H1 (cell line): ENCODE measurements around the gene TFF2. TPM values are rescaled to one million over a fixed set of nuclear protein-coding genes. Genes with fewer than 3 reads are reported as not detected.

Source experiments
- CTCF ChIA-PET: fragments of 300-600 bp; sonication (Branson Sonifier 250); formaldehyde crosslinking; loops from one replicate; lab custom pipeline; 2021; ENCODE audit not compliant: partially characterized antibody; lab: Charles Lee
- POLR2A ChIA-PET: fragments of 300-600 bp; sonication (Branson Sonifier 250); formaldehyde crosslinking; loops from one replicate; lab custom pipeline; 2021; ENCODE audit warnings: inconsistent platforms; ENCODE audit not compliant: partially characterized antibody; lab: Charles Lee
- DNase-seq, 2 experiments: peaks; one replicate each; pipeline versions ENCODE4 v3.0.0 to v3.0.0-alpha.2; 2010 to 2022; ENCODE audit warnings: low spot score in 2 of 2, low read depth in 1 of 2, mixed read lengths in 1 of 2
- FAIRE-seq: peaks from 2 replicates; lab custom pipeline; 2011; peaks lifted over from hg19 to GRCh38; lab: Jason Lieb, UNC
- H2AFZ ChIP-seq: 2 replicates; pipeline ENCODE4 v1.8.1; 2012; ENCODE audit warnings: low read length, inconsistent platforms
- H2AK5ac ChIP-seq: 2 replicates; pipeline ENCODE4 v1.6.1; 2013; ENCODE audit warnings: low read depth, low read length
- H2BK120ac ChIP-seq: replicated peaks from 2 replicates; pipeline ENCODE3; 2013; ENCODE audit warnings: low read depth, low read length, inconsistent platforms
- H2BK12ac ChIP-seq: 2 replicates; pipeline ENCODE4 v1.6.1; 2013; ENCODE audit warnings: low read depth, low read length
- H2BK15ac ChIP-seq: 2 replicates; pipeline ENCODE4 v1.6.1; 2013; ENCODE audit warnings: low read length
- H2BK20ac ChIP-seq: 2 replicates; pipeline ENCODE4 v1.6.1; 2013; ENCODE audit warnings: low read length
- H2BK5ac ChIP-seq: 2 replicates; pipeline ENCODE4 v1.6.1; 2013; ENCODE audit warnings: low read depth, low read length
- H3K14ac ChIP-seq: 2 replicates; pipeline ENCODE4 v1.6.1; 2013; ENCODE audit warnings: inconsistent platforms; ENCODE audit not compliant: insufficient read length
- H3K18ac ChIP-seq: 2 replicates; pipeline ENCODE4 v1.6.1; 2013; ENCODE audit warnings: low read length; ENCODE audit errors: extremely low read depth
- H3K23ac ChIP-seq: 2 replicates; pipeline ENCODE4 v1.6.1; 2013; ENCODE audit warnings: inconsistent platforms; ENCODE audit not compliant: insufficient read length
- H3K23me2 ChIP-seq: 2 replicates; pipeline ENCODE4 v1.6.1; 2013; ENCODE audit warnings: low read depth, low read length
- H3K27ac ChIP-seq: 2 replicates; pipeline ENCODE4 v1.6.1; 2011; ENCODE audit warnings: low read depth, low read length, inconsistent platforms
- H3K27me3 ChIP-seq, 4 experiments: replicated peaks in 1 of 4; 1 replicate in 1 of 4; 2 replicates in 3 of 4; pipeline versions ENCODE4 v1.6.1 to v1.8.1; 2011 to 2013; ENCODE audit warnings: low read length in 3 of 4, mild to moderate bottlenecking in 3 of 4, inconsistent platforms in 2 of 4, mixed read lengths in 2 of 4, moderate library complexity in 1 of 4; ENCODE audit not compliant: control insufficient read depth in 3 of 4, insufficient read depth in 3 of 4; ENCODE audit errors: extremely low read depth in 1 of 4
- H3K36me3 ChIP-seq, 4 experiments: 2 replicates each; pipeline versions ENCODE4 v1.6.1 to v1.8.1; 2011 to 2013; ENCODE audit warnings: mild to moderate bottlenecking in 4 of 4, low read length in 3 of 4, moderate library complexity in 2 of 4, control low read depth in 1 of 4, inconsistent platforms in 1 of 4; ENCODE audit not compliant: insufficient read depth in 4 of 4, control insufficient read depth in 2 of 4
- H3K4ac ChIP-seq: replicated peaks from 2 replicates; pipeline ENCODE3; 2013; ENCODE audit warnings: low read length, low read depth, mixed read lengths, inconsistent platforms; ENCODE audit not compliant: insufficient read length
- H3K4me1 ChIP-seq, 4 experiments: replicated peaks in 1 of 4; 1 replicate in 1 of 4; 2 replicates in 3 of 4; pipeline versions ENCODE4 v1.6.1 to v1.8.1; 2011 to 2013; ENCODE audit warnings: low read length in 3 of 4, inconsistent platforms in 2 of 4, mixed read lengths in 1 of 4; ENCODE audit not compliant: insufficient read depth in 4 of 4, control insufficient read depth in 3 of 4
- H3K4me2 ChIP-seq, 2 experiments: 2 replicates each; pipeline versions ENCODE4 v1.6.1 to v1.8.1; 2011 to 2013; ENCODE audit warnings: low read depth in 2 of 2, low read length in 2 of 2, control low read depth in 1 of 2, inconsistent platforms in 1 of 2, mild to moderate bottlenecking in 1 of 2; ENCODE audit not compliant: insufficient read depth in 1 of 2
- H3K4me3 ChIP-seq, 4 experiments: fragments of 200-600, 300-600 bp in 1 of 4; sonication (generic), shearing (Covaris generic), sonication (Bioruptor Twin) in 1 of 4; 2 replicates each; pipeline versions ENCODE4 v1.5.1 to v1.8.1; 2011 to 2016; ENCODE audit warnings: low read length in 4 of 4, low read depth in 3 of 4, control low read depth in 2 of 4, inconsistent platforms in 2 of 4, mild to moderate bottlenecking in 2 of 4, mixed read lengths in 1 of 4, moderate library complexity in 1 of 4; ENCODE audit not compliant: insufficient read depth in 2 of 4; ENCODE audit errors: extremely low read depth in 1 of 4
- H3K56ac ChIP-seq: replicated peaks from 2 replicates; pipeline ENCODE3; 2013; ENCODE audit warnings: low read depth, mild to moderate bottlenecking, mixed read lengths, low read length, inconsistent platforms; ENCODE audit not compliant: insufficient read length
- H3K79me1 ChIP-seq: 2 replicates; pipeline ENCODE4 v1.6.1; 2013; ENCODE audit warnings: low read depth, low read length, control low read depth
- H3K79me2 ChIP-seq, 2 experiments: 2 replicates each; pipeline versions ENCODE4 v1.6.1 to v1.8.1; 2012 to 2013; ENCODE audit warnings: low read length in 2 of 2, mild to moderate bottlenecking in 2 of 2, inconsistent platforms in 1 of 2; ENCODE audit not compliant: insufficient read depth in 2 of 2, control insufficient read depth in 1 of 2
- H3K9ac ChIP-seq, 4 experiments: replicated peaks in 1 of 4; 1 replicate in 1 of 4; 2 replicates in 3 of 4; pipeline versions ENCODE4 v1.6.1 to v1.8.1; 2011 to 2013; ENCODE audit warnings: low read depth in 3 of 4, low read length in 3 of 4, control low read depth in 2 of 4, mild to moderate bottlenecking in 2 of 4, moderate library complexity in 2 of 4, inconsistent platforms in 1 of 4; ENCODE audit errors: extremely low read depth in 1 of 4
- H3K9me3 ChIP-seq, 2 experiments: 2 replicates each; pipeline versions ENCODE4 v1.6.1 to v1.8.1; 2012 to 2013; ENCODE audit warnings: mild to moderate bottlenecking in 2 of 2, moderate library complexity in 2 of 2, control low read depth in 1 of 2, inconsistent platforms in 1 of 2, low read depth in 1 of 2, low read length in 1 of 2, mixed read lengths in 1 of 2; ENCODE audit not compliant: insufficient read depth in 2 of 2
- H4K20me1 ChIP-seq, 2 experiments: replicated peaks in 1 of 2; 2 replicates each; pipeline versions ENCODE3 to v1.8.1; 2011 to 2013; ENCODE audit warnings: inconsistent platforms in 2 of 2, low read length in 2 of 2, mild to moderate bottlenecking in 1 of 2; ENCODE audit not compliant: insufficient read depth in 2 of 2, control insufficient read depth in 1 of 2
- H4K5ac ChIP-seq: 2 replicates; pipeline ENCODE4 v1.6.1; 2013; ENCODE audit warnings: low read length, low read depth, mixed read lengths, inconsistent platforms; ENCODE audit not compliant: insufficient read length
- H4K8ac ChIP-seq: 2 replicates; pipeline ENCODE4 v1.8.0; 2013; ENCODE audit warnings: mild to moderate bottlenecking, moderate library complexity, low read length, inconsistent platforms; ENCODE audit not compliant: insufficient read depth; ENCODE audit errors: extremely low read depth
- H4K91ac ChIP-seq: replicated peaks from 2 replicates; pipeline ENCODE3; 2013; ENCODE audit warnings: low read length, mixed read lengths, inconsistent platforms; ENCODE audit not compliant: insufficient read length
- ATF2 ChIP-seq: IDR thresholded peaks from 2 replicates; pipeline ENCODE4 v1.6.1; 2012; ENCODE audit warnings: low read length, inconsistent platforms
- ATF3 ChIP-seq: IDR thresholded peaks from 2 replicates; pipeline ENCODE4 v1.6.1; 2011; ENCODE audit warnings: low read depth, mild to moderate bottlenecking, low read length; ENCODE audit not compliant: insufficient read depth
- BRCA1 ChIP-seq: IDR thresholded peaks from 2 replicates; pipeline ENCODE4 v1.6.1; 2012; ENCODE audit warnings: low read depth, low read length, improper control_type of control experiment
- CEBPB ChIP-seq: IDR thresholded peaks from 2 replicates; pipeline ENCODE4 v1.6.1; 2012; ENCODE audit warnings: low read depth, low read length
- EGR1 ChIP-seq: IDR thresholded peaks from 2 replicates; pipeline ENCODE4 v1.6.1; 2011; ENCODE audit warnings: low read depth, low read length, borderline replicate concordance
- EP300 ChIP-seq, 2 experiments: IDR thresholded peaks; 1 replicate in 1 of 2; 2 replicates in 1 of 2; pipeline ENCODE4 v1.6.1; 2011 to 2012; ENCODE audit warnings: low read depth in 2 of 2, low read length in 2 of 2, mild to moderate bottlenecking in 2 of 2, borderline replicate concordance in 1 of 2, inconsistent platforms in 1 of 2, moderate library complexity in 1 of 2
- FOSL1 ChIP-seq: IDR thresholded peaks from 2 replicates; pipeline ENCODE4 v1.6.1; 2011; ENCODE audit warnings: mild to moderate bottlenecking, low read depth, low read length, moderate library complexity; ENCODE audit not compliant: insufficient read depth
- JUND ChIP-seq: IDR thresholded peaks from 2 replicates; pipeline ENCODE4 v1.6.1; 2011; ENCODE audit warnings: mild to moderate bottlenecking, improper control_type of control experiment, low read length
- NRF1 ChIP-seq: IDR thresholded peaks from 2 replicates; pipeline ENCODE4 v1.6.1; 2011; ENCODE audit warnings: mild to moderate bottlenecking, low read depth, low read length, improper control_type of control experiment
- RFX5 ChIP-seq: IDR thresholded peaks from 2 replicates; pipeline ENCODE4 v1.6.1; 2011; ENCODE audit warnings: low read depth, low read length, improper control_type of control experiment, borderline replicate concordance
- TAF1 ChIP-seq: IDR thresholded peaks from 2 replicates; pipeline ENCODE4 v1.6.1; 2011; ENCODE audit warnings: mild to moderate bottlenecking, low read depth, low read length
- WGBS, 2 experiments: shearing (Covaris generic) in 1 of 2; methylation state at CpG; one replicate each; pipeline versions ENCODE4 v1.1.6 to v1.1.7; 2013 to 2015; ENCODE audit warnings: low lambda C conversion rate in 2 of 2, mixed read lengths in 2 of 2, inconsistent platforms in 1 of 2, low coverage in 1 of 2, missing lambda C conversion rate in 1 of 2; ENCODE audit not compliant: insufficient replicate concordance in 2 of 2, insufficient coverage in 1 of 2, insufficient read length in 1 of 2; ENCODE audit errors: extremely low coverage in 1 of 2, missing lambda C conversion rate in 1 of 2; 5-methylcytosine and 5-hydroxymethylcytosine counted together
- polyA plus RNA-seq, 7 experiments: library from polyadenylated mRNA; depleted of rRNA in 3 of 7; stranded (reverse) in 5 of 7; unstranded in 2 of 7; fragments of >200 nt in 5 of 7; fragments of 200-250 nt in 2 of 7; gene quantifications; 1 replicate in 5 of 7; 2 replicates in 1 of 7; 4 replicates in 1 of 7; pipeline versions ENCODE4 v1.2.1 to v1.2.3, GENCODE V29; 2011 to 2013; ENCODE audit warnings: missing spikeins in 2 of 7, mixed read lengths in 2 of 7
- total RNA-seq: library from RNA; stranded (reverse); fragmentation: NEBNext Ultra II Directional; extraction: Animal tissue kit (Norgen Biotek cat#: 25700); gene quantifications from 2 replicates; pipeline ENCODE4 v1.2.1, GENCODE V29; 2021

The TFF2 gene
- total and polyA plus RNA-seq, 2 of the 8 experiments (the other 6 are each of a cell fraction or from before 2014, with no cell fraction given): not detected

- H3K79me1 ChIP-seq: no peaks in the 10 kb centered on the region
- peaks cover 0 to 7% (median 3%) of the 10 kb centered on the region in 4 experiments; a peak in 2 of 7 replicates for H3K27me3 ChIP-seq
- no peak overlapping the region for H2AK5ac ChIP-seq
- no peak overlapping the region for H2BK15ac ChIP-seq
- no peak overlapping the region for H2AFZ ChIP-seq
- no peak overlapping the region for H2BK5ac ChIP-seq
- no peak overlapping the region for H3K23ac ChIP-seq
- no peak overlapping the region for H2BK12ac ChIP-seq
- no peak overlapping the region for H4K5ac ChIP-seq
- no peak overlapping the region for H2BK120ac ChIP-seq
- H2BK20ac ChIP-seq: no peak overlapping the region
- H3K23me2 ChIP-seq: no peaks in the 10 kb centered on the region; the same call in 1 of the 2 replicates
- 92% methylated on average over 17 of the region's 17 CpGs; no CpG with 5 or more reads in 1 of the 2 experiments for WGBS, 2 experiments
- no peak overlapping the region for H3K4me3 ChIP-seq
- H3K27ac ChIP-seq: no peak overlapping the region
- H4K91ac ChIP-seq: no peak overlapping the region
- no peak overlapping the region for H3K4ac ChIP-seq
- POLR2A ChIA-PET: no interaction called here
- H3K18ac ChIP-seq: no peak overlapping the region
- H3K14ac ChIP-seq: no peak overlapping the region
- H3K9me3 ChIP-seq: no peaks in the 10 kb centered on the region
- FAIRE-seq: no peak
- H4K8ac ChIP-seq: no peak overlapping the region
- H3K79me2 ChIP-seq: no peaks in the 10 kb centered on the region
- H3K9ac ChIP-seq: no peak overlapping the region
- CTCF ChIA-PET: interaction anchor here (0.7 to 1.0 kb wide), 2 partner anchors 158 to 161 kb away, joined by 3 read pairs; no protein-coding TSS in a partner anchor
- no peak overlapping the region for H3K4me2 ChIP-seq
- no peaks in the 10 kb centered on the region for H3K36me3 ChIP-seq
- DNase-seq: no peak
- H3K4me1 ChIP-seq: peaks cover 0 to 5% (median under 1%) of the 10 kb centered on the region in 4 experiments; a peak in 4 of 7 replicates
- no peaks in the 10 kb centered on the region for H4K20me1 ChIP-seq
- H3K56ac ChIP-seq: no peak overlapping the region
- TF ChIP-seq RFX5: no peak
- no peak for TF ChIP-seq EGR1
- no peak for TF ChIP-seq TAF1
- no peak for TF ChIP-seq ATF3
- TF ChIP-seq JUND: no peak
- no peak for TF ChIP-seq NRF1
- TF ChIP-seq ATF2: no peak
- no peak for TF ChIP-seq FOSL1
- TF ChIP-seq BRCA1: no peak
- no peak for TF ChIP-seq EP300 (IDR thresholded peaks at IDR 0.05; ENCODE audit: borderline replicate concordance in 1 of 2, low read depth in 2 of 2, low read length in 2 of 2)
- no peak for TF ChIP-seq CEBPB
Measured at GRCh38 chr21:42306366-42307035, 44.3 kb downstream of the TFF2 start.
